Osteoblast (primary cell): Measurements from ENCODE around the gene PRAMEF7. TPM values are rescaled to one million over a fixed set of nuclear protein-coding genes. Genes with fewer than 3 reads are reported as not detected.

Source experiments
- small RNA-seq: library from RNA; depleted of rRNA; stranded (forward); fragments of <200 nt; gene quantifications from one replicate; pipeline ENCODE3, GENCODE V24; 2012
- total RNA-seq: library from RNA; depleted of rRNA; stranded (reverse); fragments of >200 nt; gene quantifications from 2 replicates; pipeline ENCODE4 v1.2.3, GENCODE V29; 2012

PRAMEF7 gene
- total RNA-seq, 1 donor = not detected

Small RNAs within 50 kb of the gene (small RNA-seq; reads per million reads assigned to genes)
- gene RNU6-1072P = not detected

Other genes starting within 250 kb of the PRAMEF7 start
- not detected in 2 replicates for gene AADACL3, start 200.5 kb upstream of the PRAMEF7 start, total RNA-seq
- gene CFAP107, start 170.4 kb upstream of the PRAMEF7 start, total RNA-seq = not detected in 2 replicates
- gene PRAMEF12, start 142.9 kb upstream of the PRAMEF7 start, total RNA-seq = not detected in 2 replicates
- gene PRAMEF1, start 125.2 kb upstream of the PRAMEF7 start, total RNA-seq = not detected in 2 replicates
- not detected in 2 replicates for gene PRAMEF11, start 85.2 kb upstream of the PRAMEF7 start, total RNA-seq
- not detected in 2 replicates for gene HNRNPCL1, start 67.9 kb upstream of the PRAMEF7 start, total RNA-seq
- gene PRAMEF2, start 59.5 kb upstream of the PRAMEF7 start, total RNA-seq = not detected in 2 replicates
- not detected in 2 replicates for gene PRAMEF4, start 30.4 kb upstream of the PRAMEF7 start, total RNA-seq
- not detected in 2 replicates for gene PRAMEF10, start 18.3 kb upstream of the PRAMEF7 start, total RNA-seq
- not detected in 2 replicates for gene PRAMEF6, start 31.0 kb downstream of the PRAMEF7 start, total RNA-seq
- not detected in 2 replicates for gene PRAMEF27, start 140.0 kb downstream of the PRAMEF7 start, total RNA-seq
- not detected in 2 replicates for gene HNRNPCL3, start 144.2 kb downstream of the PRAMEF7 start, total RNA-seq
- gene PRAMEF25, start 154.2 kb downstream of the PRAMEF7 start, total RNA-seq = not detected in 2 replicates
- gene HNRNPCL2, start 200.2 kb downstream of the PRAMEF7 start, total RNA-seq = not detected in 2 replicates
- gene PRAMEF26, start 239.4 kb downstream of the PRAMEF7 start, total RNA-seq = not detected in 2 replicates
- not detected in 2 replicates for gene HNRNPCL4, start 249.0 kb downstream of the PRAMEF7 start, total RNA-seq